ELR (cell line): ENCODE measurements around the gene PI16.
"Not testable (repeated sequence)": the region's sequence is repeated elsewhere in the genome, so short reads cannot be mapped to it uniquely, and the experiment has no call there.

Experiments
- DNase-seq: peaks from one replicate; pipeline ENCODE4 v3.0.0-alpha.2; 2015; ENCODE audit warnings: low read depth

PI16 gene

DNA sequence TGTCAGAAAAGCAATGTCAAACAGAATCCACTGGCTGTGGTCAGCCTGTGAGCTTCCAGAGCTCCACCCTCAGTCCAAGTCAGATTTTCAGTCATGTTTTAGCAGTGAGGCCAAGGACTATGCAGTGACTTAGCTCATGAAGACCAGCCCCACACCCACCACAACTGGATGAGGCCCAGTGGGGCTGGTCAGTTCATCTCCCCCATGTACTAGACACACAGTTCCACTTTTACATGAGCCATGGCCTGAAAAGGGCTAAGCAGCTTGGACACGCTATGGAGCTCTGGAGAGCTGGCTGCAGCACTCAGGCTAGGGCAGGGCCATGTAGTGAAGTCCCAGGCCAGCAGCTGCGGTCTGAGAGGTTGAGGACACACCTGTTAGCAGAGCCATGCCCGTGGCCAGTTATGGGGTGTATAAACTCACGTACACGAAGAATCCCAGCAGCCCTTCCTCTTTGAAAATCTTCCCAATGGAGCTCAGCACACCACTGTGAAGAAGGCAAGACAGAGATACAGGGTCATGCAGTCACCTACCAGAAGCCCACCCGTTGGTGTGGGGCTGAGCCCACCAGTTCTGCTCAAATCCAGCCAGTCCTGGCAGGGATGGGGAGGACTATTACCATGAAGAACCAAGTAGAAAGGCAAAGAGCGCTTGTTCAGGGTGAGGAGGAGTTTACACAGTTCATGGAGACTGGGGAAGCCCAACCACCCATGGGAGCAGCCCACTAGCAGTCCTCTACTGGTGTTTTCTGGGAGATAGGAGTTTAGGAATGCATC lies 20.9 kb downstream of the PI16 start:
- DNase-seq: no peak

DNA sequence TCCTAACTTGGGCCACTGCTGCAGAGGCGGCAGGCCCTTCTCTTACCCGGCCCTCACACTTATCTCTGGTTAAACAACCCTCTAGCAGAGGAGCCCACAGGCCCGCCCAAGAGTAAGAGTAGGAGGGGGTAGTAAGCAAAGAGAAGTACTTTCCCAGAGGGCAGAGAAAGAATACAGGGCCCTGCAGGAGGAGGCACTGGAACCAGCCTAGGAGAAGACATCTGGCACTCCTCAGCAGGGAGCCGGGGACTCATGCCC lies 21.4 kb downstream of the PI16 start:
- no peak for DNase-seq

DNA sequence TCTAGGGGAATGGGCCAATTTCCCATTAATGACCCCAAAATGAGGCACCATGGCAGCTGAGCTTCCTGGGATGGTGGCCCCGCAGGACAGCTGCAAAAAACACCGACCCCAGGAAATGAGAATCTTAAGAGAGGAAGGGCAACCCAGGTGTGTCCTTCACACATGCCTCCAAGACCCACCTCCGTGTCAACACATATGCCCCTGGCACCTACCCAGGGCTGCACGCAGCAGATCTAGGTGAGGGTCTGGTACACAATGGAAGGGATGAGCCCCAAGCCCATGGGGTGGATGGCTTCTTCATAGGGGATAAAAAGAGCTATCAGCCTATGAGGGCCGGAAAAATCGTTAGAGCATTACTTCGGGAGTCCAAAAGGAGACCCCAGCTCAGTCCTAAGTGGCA lies 22.0 kb downstream of the PI16 start:
- DNase-seq: no peak

DNA sequence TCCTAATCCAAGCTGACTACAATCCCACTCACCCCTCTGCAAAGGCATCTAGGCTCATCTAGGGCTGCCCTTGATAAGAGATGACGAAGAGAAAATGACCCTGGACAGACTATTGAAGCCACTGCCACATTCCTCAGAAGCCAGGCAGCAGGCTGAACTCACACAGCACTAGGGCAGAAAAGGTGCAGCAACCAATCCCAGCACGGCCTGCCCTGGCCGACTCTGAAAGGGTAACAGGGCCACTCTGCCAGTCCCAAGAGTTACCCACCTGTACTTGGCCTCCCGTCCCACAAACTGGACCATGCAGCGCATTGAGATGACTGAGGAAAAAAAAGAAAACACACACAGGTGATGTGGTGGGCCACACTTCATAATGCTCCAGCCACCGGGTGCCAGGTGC lies 22.4 kb downstream of the PI16 start:
- no peak for DNase-seq

DNA sequence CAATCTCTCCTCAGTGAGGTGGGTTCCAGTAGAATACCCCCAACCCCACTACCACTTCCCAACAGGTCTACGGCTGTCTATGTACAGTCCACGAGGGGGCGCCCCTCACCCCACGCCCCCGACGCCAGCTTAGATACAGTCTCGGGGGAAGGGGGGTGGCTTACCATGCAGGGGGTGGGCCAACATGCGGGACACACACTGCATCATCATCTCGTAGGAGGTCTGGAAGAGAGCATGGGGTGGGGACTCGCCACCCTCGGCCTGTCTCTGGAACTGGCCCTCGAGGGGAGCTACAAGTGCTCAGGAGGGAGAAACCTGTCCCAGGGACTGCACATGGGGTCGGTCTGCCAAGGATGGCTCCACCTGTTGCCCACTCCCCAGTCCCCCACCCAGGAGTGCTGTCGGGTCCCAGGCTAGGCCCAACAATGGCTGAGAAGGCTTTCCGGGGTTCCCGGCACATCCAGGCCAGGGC lies 23.0 kb downstream of the PI16 start:
- no peak for DNase-seq

DNA sequence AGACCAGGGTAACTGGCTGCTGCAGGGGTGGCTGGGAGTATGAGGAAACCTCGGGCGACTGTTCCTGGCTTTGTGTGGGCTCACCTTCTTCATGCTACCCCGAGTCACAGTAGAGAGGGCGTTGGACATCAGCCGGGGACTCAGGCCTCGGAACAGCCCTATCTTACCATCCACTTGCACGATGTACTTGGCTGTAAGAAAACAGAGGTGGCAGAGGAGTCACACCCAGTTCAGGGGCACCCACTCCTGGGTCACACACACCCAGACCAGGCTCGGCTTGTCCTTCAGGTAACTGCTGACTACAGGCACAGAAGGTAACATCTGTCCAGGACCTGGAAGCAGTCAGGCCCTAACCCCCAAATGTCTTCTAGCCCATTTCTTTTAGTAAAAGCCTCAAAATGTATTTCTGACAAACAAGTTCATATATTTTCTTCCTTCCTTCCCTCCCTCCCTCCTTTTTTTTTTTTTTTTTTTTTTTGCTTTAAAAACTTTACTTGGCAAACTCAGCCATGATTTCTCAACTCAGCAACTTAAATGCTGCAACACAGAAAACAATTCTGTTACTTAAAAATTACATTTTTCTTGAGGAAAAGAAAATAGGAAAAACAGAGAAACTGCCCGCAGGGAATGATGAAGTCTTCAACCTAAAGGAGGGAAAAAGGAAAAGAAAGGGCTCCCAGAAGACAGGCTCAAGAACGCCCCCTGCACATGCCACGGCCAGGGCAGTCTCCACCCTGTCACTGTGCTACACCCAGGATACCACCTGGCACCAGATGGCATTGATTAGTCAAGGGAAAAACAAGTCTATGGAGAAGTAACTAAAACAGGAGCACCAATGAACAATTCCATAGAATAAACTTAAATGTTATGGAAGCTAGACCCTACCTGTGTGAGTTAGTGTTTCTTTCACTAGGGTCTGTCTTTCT lies 24.1 kb downstream of the PI16 start:
- no peak for DNase-seq

DNA sequence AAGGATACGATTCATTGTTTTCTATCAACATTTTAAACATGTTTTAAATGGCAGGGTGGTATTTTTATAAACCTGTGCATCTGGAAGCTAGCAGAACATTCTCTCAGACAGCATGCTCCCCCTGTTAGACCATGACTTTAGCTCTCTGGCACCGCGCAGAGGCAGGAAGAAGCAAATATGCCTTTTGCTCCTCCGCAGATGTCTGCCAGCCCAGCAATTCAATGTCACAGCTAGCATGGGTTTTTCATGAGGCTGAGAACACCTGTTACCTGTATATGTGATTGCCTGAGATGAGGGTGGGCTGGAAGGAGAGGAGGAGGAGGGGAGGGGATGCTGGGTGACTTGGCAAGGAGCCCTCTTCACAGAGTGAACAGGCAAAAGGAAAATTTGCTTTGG lies 24.8 kb downstream of the PI16 start:
- peak; percentile 34 for DNase-seq

DNA sequence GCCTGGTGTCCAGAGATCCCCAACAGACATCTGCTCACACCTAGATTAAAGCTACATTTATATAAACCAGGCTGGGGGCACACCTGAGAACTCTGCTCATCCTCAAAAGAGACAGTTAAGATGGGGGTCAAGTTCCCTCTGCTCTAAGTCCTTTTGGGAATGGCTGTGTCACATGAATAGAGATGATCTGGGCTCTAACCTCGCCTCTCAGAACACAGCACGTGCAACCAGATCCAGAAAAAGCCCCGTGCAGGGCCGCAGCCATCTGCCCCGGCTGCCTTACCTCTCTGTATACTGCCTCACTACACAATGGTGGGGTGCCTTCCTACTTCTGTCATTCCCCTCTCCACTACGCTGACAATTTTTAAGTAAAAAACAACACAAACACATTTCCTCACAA lies 25.6 kb downstream of the PI16 start:
- DNase-seq: no peak

DNA sequence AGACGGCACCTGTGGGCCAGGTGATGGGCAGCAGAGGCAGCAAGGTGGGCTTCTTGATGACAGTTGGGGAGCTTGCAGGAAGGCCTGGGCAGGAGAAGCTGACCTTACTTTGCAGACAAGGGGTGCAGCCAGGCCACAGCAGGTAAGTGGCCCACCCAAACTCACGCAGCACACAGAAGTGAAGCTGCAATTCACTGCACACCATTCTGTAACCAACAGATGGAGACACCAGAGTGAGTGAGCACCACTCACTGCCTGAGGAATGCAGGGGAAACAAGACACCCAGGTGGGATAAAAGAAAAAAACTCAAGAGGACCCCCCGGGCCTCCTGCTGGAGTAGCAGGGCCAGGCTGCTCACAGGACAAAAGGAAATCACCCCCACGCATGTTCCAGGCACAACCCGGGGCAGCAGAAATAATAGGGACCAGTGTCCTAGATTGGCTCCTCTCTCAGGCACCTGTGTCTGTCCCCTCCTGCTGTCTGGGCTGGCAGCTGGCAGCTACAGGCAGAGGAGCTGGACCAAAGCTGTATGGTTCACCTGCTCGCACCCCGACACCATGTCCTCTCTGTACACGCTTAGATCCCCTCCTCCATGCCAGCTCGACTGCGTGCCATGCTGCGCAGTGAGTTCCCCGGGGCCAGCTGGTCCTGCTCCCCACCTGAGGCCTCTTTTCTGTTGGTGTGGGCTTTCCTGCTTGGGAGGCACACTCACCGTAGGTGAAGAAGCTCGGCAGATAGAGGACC lies 26.5 kb downstream of the PI16 start:
- no peak for DNase-seq

DNA sequence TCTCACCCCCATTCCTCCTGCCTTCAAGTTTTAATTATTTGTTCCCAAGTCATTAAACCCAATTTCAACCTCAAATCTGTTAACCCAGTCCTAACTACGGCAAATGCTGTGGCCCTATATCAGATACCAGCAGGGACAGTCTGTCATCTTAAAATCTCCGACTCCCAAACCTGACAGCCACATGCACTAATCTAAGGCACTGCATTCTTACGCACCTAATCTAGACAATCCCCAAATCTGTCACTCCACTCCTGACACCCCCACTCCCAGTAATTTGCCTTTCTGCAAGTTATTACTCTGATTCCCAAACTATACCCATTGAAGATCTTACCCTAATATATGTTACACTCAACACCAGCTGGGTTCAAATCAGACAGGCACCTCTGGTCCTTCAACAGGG lies 29.0 kb downstream of the PI16 start:
- no peak for DNase-seq

DNA sequence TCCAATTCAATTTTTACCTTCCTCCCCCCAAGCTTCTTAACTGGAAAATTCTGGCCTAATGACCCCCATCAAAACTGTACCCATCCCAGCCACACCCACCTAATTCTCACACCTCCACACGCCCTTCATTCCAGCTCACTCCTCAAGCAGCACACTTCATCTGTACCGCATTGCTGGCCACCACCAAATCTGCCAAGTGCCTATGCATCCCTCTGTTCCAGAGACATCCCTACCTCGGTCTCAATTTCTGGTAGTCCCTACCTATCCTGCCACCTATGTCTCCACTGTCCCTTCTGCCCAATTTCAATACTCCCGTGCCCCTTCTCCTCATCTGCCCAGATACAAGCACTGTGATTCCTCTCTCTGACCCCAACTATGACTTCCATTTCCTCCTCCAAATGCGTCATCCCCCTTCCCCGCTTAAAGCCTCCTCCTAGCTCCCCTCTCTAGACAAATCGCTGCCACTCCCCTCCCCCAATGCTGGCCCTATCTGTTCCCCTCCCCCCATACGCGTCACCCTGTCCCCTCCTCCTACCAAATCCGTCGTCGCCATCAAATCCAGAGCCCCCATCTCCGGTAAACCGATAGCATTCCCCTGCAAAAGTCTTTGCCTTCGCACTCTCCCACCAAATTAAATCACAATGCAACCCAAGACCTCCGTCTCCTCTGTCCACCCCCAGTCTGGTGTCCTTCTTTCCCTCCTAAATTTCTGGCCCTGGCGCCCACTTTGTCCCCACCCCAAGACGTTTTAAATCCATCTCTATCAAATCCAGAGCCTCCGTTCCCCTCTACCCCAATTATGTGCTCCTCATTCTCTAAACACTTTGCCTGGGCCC lies 30.3 kb downstream of the PI16 start:
- peak; percentile 94 for DNase-seq

DNA sequence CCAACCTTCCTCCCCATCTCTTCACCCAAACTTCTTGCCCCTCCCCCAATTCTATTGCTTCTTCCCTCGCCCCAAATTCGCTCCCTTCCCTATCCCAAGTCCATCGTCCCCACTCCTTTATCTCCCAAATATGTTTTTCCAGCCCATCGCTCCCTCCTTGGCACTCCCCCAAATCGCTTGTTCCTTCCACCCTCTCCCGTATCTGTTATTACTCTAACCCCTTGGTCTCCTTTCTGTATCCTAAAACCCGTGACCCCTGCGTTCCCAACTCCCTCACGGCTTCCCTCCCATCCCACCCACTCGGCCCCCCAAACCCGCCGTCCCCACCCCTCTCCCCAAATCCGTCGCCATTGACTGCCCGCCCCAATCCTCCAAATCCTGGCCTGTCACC lies 30.9 kb downstream of the PI16 start:
- DNase-seq: peak; percentile 19

DNA sequence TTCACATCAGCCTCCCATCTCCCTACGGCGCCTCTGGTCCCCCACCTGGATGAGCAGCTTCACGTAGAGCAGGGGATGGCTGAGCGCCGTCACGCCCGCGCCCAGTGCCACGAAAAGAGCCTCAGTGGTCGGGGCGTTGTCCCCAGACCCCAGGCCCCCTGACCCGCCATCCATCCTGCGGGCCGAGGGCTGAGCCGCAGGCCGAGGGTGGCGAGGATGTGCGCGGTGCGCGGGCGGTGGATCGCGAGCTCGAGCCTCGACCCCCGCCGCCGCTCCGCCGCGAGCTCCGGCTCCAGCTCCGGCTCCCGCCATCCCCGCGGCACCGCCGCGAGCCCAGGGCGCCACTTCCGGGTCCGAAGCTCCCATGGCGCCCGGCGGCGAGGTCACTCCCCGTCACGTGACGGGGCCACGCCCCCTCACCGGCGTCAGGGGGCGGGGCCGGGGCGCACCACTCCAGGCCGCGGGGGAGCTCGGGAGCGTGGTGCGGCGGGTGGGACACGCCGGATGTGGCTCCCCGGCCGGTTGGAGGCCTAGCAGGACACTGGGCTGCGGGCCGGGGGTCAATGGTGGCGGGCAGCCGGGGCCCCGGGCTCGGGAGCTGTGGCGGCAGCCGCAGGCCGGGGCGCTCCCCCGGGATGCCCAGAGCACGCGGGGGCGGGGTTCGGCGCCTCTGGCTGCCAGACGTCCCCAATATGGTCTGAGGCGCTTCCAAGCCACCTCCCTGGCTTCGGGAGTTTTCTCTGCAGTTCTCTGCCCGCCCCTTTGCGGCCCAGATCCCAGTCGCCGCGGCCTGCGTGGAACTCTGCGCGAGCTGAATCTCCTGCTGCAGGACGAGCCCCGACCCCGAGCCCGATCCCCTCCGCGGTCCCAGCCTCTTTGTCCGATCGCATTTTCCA lies 31.5 kb downstream of the PI16 start, which contains the start of gene MTCH1:
MTCH1 (minus strand) TSS at position 389 of the 896 bp plus-strand sequence; CDS start at position 366, 23 bp downstream.
- DNase-seq: peak; percentile 91

DNA sequence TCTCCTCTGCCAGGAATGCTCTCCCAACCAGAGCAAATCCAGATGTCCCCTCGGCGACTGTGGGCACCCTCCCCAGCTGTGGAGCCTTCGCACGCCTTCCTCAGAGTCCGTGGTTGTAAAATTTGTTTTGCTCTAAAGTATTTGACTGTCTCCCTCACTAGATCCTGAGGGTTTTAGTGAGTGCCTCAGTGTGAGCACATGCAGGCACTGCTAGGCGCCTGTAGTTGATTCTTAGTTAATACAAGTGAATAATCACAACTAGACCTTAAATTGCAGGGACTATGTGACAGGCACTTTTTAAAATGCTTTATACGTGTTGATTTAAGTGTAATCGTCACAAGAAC lies 32.1 kb downstream of the PI16 start:
- DNase-seq: no peak

DNA sequence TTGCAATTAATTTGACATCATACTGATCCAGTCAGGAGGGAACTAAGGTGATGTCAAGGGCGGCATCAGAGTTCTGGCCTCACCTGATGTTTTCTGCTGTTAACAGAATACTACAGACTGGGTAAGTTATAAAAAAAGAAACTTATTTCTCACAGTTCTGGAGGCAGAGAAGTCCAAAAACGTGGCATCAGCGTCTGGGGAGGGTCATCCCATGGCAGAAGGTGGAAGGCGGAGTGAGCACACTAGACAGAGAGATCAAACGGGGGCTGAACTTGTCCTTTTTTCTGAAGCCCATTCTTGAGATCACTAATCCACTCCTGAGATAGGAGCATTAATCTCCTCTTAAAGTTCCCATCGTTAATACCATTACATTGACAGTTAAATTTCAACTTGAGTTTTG lies 34.7 kb downstream of the PI16 start:
- no peak for DNase-seq

DNA sequence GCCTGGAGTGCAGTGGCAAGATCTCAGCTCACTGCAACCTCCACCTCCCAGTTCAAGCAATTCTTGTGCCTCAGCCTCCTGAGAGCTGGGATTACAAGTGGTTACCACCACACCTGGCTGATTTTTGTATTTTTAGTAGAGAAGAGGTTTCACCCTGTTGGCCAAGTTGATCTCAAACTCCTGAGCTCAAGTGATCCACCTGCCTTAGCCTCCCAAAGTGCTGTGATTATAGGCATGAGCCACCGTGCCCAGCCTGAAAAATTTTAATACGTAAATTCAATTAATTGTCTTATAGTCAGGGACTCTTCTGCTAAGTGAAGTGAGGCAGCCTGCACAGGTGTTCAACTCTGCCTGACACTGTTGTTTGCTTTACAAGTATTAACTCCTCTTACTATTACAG lies 35.9 kb downstream of the PI16 start:
- DNase-seq: not testable (repeated sequence)

DNA sequence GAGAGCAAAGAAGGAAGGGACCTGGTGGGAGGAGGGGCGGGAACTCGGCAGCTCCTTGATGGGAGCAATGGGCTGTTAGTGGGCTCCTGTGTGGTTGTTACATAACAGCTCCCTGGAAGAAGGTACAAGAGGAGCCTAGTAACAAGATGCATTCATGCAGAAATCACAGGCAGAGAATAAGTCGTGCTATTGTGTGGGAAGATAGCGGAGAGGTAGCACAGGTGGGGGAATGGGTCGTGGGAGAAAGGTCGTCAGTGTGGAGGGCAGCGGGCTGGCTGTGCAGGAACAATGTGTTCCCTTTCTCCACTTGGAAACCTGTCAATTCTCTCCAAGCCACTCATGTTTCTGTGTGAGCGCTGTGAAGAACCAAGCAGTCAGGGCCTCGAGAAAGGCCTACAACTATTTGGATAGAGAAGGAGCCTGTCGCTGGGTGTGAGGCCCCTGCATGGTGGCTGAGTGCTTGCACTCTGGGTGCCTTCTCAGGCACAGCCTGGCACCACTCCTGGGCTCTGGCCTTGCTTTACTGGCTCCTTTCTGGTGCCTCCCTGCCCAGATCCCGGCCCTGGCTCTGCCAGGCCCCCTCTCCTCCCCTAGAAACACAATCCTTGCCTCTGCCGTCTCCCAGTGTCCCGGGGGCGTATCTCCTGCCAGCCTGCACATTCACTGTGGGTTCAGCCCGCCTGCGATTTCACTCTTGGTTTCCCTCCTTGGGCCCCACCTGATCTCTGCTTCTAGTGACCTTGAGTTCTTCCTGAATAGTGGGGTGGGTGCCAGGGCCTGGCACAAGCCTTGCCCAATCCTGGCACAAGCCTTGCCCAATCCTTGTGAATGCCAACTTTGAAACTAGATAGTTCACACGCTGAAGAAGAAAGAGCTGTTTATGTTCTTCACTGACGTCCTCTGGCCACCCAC lies 43.5 kb downstream of the PI16 start:
- DNase-seq: no peak

DNA sequence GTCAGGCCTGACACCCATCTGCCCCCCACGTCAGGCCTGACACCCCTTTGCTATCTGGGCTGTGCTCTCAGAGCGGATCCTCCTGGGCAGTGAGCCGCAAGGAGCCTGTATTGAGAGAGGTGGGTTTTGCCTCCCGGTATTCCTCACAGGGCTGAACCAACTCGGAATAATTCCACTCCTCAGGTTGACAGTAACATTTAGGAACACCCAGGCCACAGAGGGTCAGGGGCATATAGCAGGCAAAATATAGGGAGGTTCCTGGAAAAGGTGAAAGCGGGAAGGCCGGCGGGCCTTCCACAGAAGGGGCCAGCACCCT lies 44.1 kb downstream of the PI16 start:
- no peak for DNase-seq

DNA sequence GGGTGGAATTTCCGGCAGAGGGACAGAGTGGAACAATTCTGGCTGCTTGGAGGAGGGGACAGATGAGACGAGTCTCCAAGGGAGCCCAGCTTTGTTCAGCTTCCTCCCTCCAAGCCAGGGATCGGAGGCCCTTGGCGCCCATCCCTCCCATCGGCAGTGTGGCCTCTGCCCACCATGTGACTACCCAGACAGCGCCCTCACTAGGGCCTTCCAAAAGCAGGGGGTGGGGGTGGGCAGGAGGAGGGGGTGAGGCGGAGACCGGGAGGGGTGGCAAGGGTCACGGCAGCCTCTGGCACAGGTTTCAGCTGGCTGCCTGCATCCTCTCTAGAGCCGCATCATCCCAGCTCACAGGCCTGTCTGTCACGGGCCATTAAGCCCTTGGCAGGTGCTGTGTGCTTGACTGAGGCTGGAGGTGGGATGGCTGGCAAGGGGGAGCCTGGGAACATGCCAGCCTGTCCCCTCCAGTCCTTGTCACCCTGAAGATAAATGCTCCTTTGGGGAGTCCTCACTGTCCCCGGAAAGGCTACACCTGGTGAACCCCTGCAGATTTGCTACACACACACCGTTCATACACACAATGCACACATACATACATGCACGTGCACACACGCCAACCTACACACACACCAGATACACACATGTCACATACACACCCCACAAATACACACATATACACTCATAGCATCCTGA lies 44.7 kb downstream of the PI16 start:
- DNase-seq: no peak
